MM.1S (cell line): Measurements from ENCODE around the gene FARP1.

ENCODE experiments used
- DNase-seq: peaks from one replicate; pipeline ENCODE4 v3.0.0-alpha.2; 2015
- H2AFZ ChIP-seq: fragments of 300-600 bp; sonication (generic); 2 replicates; pipeline ENCODE4 v1.6.0; 2016; ENCODE audit warnings: antibody characterized with exemption, low read length
- H3F3A ChIP-seq: fragments of 300-600 bp; sonication (generic); 2 replicates; pipeline ENCODE4 v1.6.1; 2016; ENCODE audit warnings: mild to moderate bottlenecking, antibody characterized with exemption, low read length, moderate library complexity, mixed read lengths; ENCODE audit not compliant: insufficient read depth
- H3K27ac ChIP-seq: fragments of 300-600 bp; sonication (generic); 2 replicates; pipeline ENCODE4 v1.5.1; 2016; ENCODE audit warnings: mild to moderate bottlenecking, low read length
- H3K27me3 ChIP-seq: fragments of 300-600 bp; sonication (generic); replicated peaks from 2 replicates; pipeline ENCODE4 v1.6.0; 2016; ENCODE audit warnings: low read length; ENCODE audit not compliant: insufficient read depth
- H3K36me3 ChIP-seq: fragments of 300-600 bp; sonication (generic); replicated peaks from 2 replicates; pipeline ENCODE4 v1.6.1; 2016; ENCODE audit warnings: mild to moderate bottlenecking, low read length, mixed read lengths; ENCODE audit not compliant: insufficient read depth
- H3K4me1 ChIP-seq: fragments of 300-600 bp; sonication (generic); 2 replicates; pipeline ENCODE4 v1.6.1; 2016; ENCODE audit warnings: low read length, mixed read lengths
- H3K4me2 ChIP-seq: fragments of 300-600 bp; sonication (generic); 2 replicates; pipeline ENCODE4 v1.6.0; 2016; ENCODE audit warnings: low read depth, low read length
- H3K4me3 ChIP-seq: fragments of 300-600 bp; sonication (generic); 2 replicates; pipeline ENCODE4 v1.5.1; 2016; ENCODE audit warnings: low read length, mixed read lengths
- H3K79me2 ChIP-seq: fragments of 300-600 bp; sonication (generic); 2 replicates; pipeline ENCODE4 v1.6.1; 2016; ENCODE audit warnings: mixed run types, low read length, mixed read lengths
- H3K9ac ChIP-seq: fragments of 300-600 bp; sonication (generic); 2 replicates; pipeline ENCODE4 v1.6.1; 2016; ENCODE audit warnings: low read length, mixed read lengths
- H3K9me2 ChIP-seq: fragments of 300-600 bp; sonication (generic); replicated peaks from 2 replicates; pipeline ENCODE4 v1.6.1; 2016; ENCODE audit warnings: mild to moderate bottlenecking, low read length, mixed read lengths; ENCODE audit not compliant: insufficient read depth
- H3K9me3 ChIP-seq: fragments of 300-600 bp; sonication (generic); replicated peaks from 2 replicates; pipeline ENCODE4 v1.6.1; 2016; ENCODE audit warnings: mild to moderate bottlenecking, low read length, mixed read lengths; ENCODE audit not compliant: insufficient read depth
- H4K20me1 ChIP-seq: fragments of 300-600 bp; sonication (generic); 2 replicates; pipeline ENCODE4 v1.6.1; 2016; ENCODE audit warnings: mild to moderate bottlenecking, low read length, moderate library complexity, mixed read lengths; ENCODE audit not compliant: insufficient read depth
- CTCF ChIP-seq: fragments of 300-600 bp; sonication (generic); IDR thresholded peaks from 2 replicates; pipeline ENCODE4 v1.5.1; 2016; ENCODE audit warnings: antibody characterized with exemption, low read length, mixed read lengths
- EZH2 ChIP-seq: fragments of 300-600 bp; sonication (generic); optimal IDR thresholded peaks from 2 replicates; pipeline ENCODE3; 2017; ENCODE audit warnings: low read depth, mild to moderate bottlenecking, antibody characterized with exemption, low read length, mixed read lengths
- EZH2phosphoT487 ChIP-seq: fragments of 300-600 bp; sonication (generic); IDR thresholded peaks from 2 replicates; pipeline ENCODE4 v1.6.1; 2018; ENCODE audit warnings: antibody characterized with exemption, low read length

The FARP1 gene

GRCh38 chr13:98492335-98493041, 349.6 kb downstream of the FARP1 start:
- Histone ChIP-seq H2AFZ (no peak overlapping the region), H3K4me1 (peaks cover 37% of the 10 kb centered on the region), H3K36me3 (no peaks in the 10 kb centered on the region), H4K20me1 (peaks cover 42% of the 10 kb centered on the region), H3K27me3 (no peaks in the 10 kb centered on the region), H3F3A (peaks cover 28% of the 10 kb centered on the region), H3K27ac (no peak overlapping the region), H3K9me3 (no peaks in the 10 kb centered on the region), H3K79me2 (peaks cover 89% of the 10 kb centered on the region), H3K9ac (no peak overlapping the region), H3K4me3 (no peak overlapping the region), H3K4me2 (no peak overlapping the region), H3K9me2 (no peaks in the 10 kb centered on the region)
- no peak for TF ChIP-seq EZH2phosphoT487
- TF ChIP-seq EZH2 = no peak
- no peak for TF ChIP-seq CTCF
- no peak for DNase-seq

GRCh38 chr13:98493042-98493712, 350.3 kb downstream of the FARP1 start:
- H3K79me2 ChIP-seq = peaks cover 89% of the 10 kb centered on the region
- H3K9me2 ChIP-seq = no peaks in the 10 kb centered on the region
- H3K4me1 ChIP-seq = peaks cover 30% of the 10 kb centered on the region
- no peak overlapping the region for H2AFZ ChIP-seq
- no peaks in the 10 kb centered on the region for H3K9me3 ChIP-seq
- H3K4me2 ChIP-seq = no peak overlapping the region
- no peaks in the 10 kb centered on the region for H3K36me3 ChIP-seq
- H3K27me3 ChIP-seq = no peaks in the 10 kb centered on the region
- no peak overlapping the region for H3K4me3 ChIP-seq
- H3K9ac ChIP-seq = no peak overlapping the region
- TF ChIP-seq EZH2 = no peak
- no peak for TF ChIP-seq CTCF
- no peak for TF ChIP-seq EZH2phosphoT487
- DNase-seq = no peak
- H3K27ac ChIP-seq = no peak overlapping the region
- H3F3A ChIP-seq = peaks cover 28% of the 10 kb centered on the region
- peaks cover 46% of the 10 kb centered on the region for H4K20me1 ChIP-seq

- Histone ChIP-seq H3F3A (peaks cover 12% of the 10 kb centered on the region), H3K36me3 (no peaks in the 10 kb centered on the region), H3K4me1 (peaks cover 18% of the 10 kb centered on the region), H3K9ac (no peak overlapping the region), H4K20me1 (peaks cover 47% of the 10 kb centered on the region), H3K27me3 (no peaks in the 10 kb centered on the region), H3K9me2 (no peaks in the 10 kb centered on the region), H3K4me3 (no peak overlapping the region), H3K27ac (no peak overlapping the region), H2AFZ (no peak overlapping the region), H3K4me2 (no peak overlapping the region), H3K9me3 (no peaks in the 10 kb centered on the region), H3K79me2 (peaks cover 95% of the 10 kb centered on the region)
- TF ChIP-seq EZH2 (no peak), CTCF (no peak)
- no peak for DNase-seq
Observed at GRCh38 chr13:98494769-98495168, 351.9 kb downstream of the FARP1 start.
